NCI-H146 treated with DMSO at 0.1 percent for 48 hours (cell line): ENCODE measurements around the gene KSR2.
"Not testable (repeated sequence)": the region's sequence is repeated elsewhere in the genome, so short reads cannot be mapped to it uniquely, and the experiment has no call there.

Experiments used
- DNase-seq: peaks from one replicate; lab custom pipeline; 2025; ENCODE audit not compliant: unreplicated experiment; lab: John Stamatoyannopoulos, UW

KSR2 gene

DNA sequence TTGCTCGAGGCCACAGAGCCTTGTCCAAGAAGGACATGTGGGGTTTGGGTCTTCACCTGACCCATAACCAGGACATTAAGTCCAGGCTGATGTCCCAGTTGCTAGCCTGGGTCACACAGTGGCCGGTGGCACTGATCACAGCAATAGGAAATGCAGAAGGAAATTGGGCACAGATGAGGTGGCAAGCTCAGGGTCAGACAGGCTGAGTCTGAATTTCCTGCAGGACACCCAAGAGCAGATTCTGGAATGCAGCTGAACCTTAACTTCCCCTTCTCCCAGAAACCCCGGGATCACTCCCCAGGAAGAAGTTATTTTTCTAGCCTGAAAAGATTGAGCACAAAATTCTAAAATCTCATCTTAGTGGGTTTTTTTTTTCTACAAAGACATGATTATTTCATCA is 199.9 kb downstream of the KSR2 start:
- no peak for DNase-seq

DNA sequence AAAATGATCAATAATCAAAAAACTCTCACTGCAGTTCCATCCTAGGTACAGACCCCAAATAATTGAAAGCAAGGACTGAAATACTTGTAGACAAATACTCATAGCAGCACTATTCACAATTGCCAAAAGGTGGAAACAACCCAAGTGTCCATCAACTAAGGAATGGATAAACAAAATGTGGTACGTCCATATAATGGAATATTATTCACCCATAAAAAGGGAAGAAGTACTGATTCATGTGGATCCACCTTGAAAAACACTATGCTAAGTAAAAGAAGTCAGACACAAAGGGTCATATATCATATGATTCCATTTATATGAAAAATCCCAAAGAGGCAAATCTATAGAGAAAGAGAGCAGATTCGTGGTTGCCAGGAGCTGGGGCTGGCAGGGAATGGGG is 202.8 kb downstream of the KSR2 start:
- DNase-seq: no peak

DNA sequence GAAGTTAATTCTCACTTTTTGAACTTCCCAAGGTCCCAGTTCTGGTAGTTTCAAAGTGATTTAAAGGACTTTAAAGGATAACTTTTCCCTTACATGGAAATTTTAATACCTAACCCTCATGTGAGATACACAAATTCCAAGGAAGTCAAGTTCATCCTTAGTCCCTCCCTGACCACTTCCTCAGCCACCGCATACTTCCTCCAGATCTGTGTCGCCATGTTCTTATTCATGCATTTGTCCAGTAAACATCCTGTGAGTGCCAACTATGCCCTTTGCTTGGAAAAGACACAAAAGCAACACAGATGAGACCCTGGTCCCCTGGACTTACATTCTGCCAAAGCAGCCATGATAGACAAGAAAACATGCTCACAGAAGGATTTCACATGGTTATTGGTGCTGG is 206.6 kb downstream of the KSR2 start:
- no peak for DNase-seq

DNA sequence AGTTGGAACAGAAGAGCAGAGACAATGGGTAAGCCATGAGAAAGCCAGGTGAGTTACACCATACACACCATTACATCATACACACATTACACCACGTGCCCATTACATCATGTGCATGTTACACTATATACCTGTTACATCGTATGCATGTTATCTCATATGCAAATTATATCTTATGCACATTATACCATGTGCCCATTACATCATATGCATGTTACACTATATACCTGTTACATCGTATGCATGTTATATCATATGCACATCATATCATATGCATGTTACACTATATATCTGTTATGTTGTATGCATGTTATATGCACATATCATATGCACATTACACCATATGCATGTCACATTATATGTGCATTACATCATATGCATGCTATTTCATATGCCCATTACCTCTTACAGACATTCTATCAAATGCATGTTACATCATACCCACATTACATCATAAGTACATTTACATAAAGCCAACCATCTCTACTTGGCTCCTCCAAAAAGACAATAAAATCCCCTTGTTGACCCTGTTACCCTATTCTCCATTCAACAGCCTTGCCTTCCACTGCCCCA is 207.2 kb downstream of the KSR2 start:
- no peak for DNase-seq

DNA sequence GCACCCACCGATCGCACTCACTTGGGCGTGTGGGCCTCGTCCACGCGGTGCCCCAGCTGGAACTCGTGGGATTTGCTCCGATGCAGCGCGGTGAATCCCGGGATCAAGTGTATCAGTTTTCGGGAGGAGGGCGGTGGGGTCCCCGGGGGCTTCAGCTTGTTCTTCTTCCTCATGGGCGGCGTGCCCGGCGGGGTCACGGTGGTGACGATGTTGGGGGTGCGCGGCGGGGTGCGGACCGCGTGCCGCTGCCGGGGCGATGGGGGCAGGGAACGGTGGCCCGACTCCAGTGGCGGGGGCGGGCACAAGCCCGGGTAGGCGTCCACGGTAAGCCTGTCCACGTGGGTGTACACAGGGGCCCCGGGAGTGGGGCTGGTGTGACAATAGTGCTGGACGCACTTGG is 207.8 kb downstream of the KSR2 start:
- no peak for DNase-seq

DNA sequence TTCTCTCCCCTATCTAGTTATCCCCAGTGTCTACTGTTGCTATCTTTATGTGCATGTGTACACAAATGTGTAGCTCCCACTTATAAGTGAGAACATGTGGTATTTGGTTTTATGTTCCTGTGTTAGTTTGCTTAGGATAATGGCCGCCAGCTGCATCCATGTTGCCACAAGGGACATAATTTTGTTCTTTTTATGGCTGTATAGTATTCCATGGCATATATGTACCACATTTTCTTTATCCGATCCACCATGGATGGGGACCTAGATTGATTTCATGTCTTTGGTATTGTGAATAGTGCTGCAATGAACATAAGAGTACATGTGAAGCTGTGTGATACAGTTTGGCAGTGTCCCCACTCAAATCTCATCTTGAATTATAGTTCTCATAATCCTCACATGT is 218.1 kb downstream of the KSR2 start:
- DNase-seq: no peak

DNA sequence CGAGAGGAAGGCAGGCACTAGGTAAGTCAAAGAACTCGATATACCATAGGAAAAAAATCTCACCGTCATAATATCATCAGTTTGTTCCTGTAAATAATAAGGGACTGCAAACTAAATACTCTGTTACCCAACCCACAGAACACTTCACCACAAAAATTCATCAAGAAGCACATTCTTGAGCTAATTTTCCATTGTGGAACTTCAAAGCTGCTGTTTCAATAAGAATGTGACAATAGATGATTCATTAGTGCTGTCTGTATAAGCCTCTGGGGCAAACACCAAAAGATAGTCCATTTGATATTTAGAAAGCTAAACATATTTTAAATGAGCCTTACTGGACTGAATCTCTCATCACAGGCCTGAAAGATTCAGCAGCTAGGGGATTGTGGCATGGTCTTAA is 219.4 kb downstream of the KSR2 start:
- DNase-seq: no peak

DNA sequence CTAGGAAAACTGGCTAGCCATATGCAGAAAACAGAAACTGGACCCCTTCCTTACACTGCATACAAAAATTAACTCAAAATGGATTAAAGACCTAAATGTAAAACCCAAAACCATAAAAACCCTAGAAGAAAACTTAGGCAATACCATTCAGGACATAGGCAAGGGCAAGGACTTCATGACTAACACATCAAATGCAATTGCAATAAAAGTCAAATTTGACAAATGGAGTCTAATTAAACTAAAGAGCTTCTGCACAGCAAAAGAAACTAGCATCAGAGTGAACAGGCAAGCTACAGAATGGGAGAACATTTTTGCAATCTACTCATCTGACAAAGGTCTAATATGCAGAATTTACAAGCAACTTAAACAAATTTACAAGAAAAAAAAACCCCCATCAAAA is 222.4 kb downstream of the KSR2 start:
- DNase-seq: not testable (repeated sequence)

DNA sequence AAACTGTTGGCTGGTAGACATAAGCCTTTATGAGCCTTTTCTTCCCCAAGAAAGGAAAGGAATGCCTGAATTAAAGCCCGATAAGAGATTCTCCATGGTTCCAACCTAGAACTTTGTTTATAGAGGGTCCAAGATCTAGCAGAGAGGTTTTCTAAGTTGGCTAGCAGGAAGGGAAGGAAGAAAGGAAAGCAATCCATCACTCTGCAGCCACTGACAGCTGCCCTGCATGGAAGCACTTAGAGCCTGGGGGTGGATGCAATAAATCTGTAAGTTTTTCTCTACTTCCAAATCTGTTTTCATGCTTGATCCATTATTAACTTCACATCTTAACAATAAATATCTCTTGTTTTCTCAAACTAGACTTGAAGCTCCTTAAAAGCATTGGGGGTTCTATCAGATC is 224.4 kb downstream of the KSR2 start:
- DNase-seq: no peak

DNA sequence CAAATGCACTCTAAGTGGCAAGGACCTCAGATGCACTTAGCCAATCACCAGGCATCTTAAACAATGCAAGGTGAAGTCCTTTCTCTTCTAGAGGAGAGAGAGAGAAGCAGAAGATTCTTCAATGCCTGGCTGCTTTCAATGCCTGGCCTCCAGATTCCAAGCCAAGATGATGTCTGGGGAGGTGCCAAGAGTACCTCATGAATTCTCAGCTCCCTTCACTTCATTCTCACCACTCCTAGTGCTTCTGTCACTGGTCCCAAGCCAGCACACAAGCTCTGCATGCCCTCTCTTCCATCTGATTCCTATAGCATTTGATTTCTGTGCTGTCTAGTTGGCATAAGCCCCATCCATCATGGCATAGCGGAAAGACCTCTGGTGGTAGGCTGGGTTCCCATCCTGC is 225.0 kb downstream of the KSR2 start:
- DNase-seq: no peak

DNA sequence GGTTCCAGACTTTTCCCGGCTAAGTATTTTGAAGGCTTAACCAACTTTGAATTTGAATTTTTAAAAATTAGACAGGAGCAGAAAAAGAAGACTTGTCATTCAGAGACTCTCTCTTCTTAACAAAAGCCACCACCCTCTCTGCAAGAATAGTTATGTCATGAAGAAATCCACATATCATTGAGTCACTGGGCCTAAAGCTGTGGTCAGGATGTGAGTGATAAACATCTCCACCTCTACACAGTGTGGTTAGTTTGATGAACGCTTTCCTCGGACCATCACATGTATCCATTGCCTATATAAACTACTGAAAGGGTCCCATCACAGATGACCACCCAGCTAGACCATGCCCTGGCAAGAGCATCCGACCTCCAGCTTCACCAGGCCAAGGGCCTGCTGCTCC is 226.1 kb downstream of the KSR2 start:
- no peak for DNase-seq

DNA sequence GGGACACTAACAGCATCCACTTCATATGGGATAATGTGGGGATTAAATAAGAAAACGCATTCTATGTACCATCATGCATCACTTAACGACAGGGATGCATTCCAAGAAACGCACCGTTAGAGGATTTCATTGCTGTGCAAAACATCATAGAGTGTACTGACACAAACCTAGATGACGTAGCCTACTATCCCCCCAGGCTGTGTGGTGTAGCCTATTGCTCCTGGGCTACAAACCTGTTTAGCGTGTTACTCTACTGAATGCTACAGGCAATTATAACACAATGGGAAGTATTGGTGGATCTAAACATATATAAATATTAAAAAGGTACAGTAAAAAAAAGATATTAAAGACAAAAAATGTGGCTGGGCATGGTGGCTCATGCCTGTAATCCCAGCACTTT is 230.6 kb downstream of the KSR2 start:
- DNase-seq: no peak

DNA sequence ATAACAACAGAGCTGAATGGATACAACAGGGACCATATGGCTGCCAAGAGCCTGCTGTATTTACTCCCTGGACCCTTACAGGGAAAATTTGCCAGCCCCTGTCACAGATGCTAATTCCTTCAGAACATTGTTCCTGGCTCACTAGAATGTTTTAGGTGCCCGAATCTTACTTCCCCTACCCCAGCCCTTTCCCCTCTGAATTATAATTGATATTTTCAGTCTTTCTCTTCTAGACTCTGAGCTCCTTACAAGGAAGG is 235.3 kb downstream of the KSR2 start:
- DNase-seq: no peak

DNA sequence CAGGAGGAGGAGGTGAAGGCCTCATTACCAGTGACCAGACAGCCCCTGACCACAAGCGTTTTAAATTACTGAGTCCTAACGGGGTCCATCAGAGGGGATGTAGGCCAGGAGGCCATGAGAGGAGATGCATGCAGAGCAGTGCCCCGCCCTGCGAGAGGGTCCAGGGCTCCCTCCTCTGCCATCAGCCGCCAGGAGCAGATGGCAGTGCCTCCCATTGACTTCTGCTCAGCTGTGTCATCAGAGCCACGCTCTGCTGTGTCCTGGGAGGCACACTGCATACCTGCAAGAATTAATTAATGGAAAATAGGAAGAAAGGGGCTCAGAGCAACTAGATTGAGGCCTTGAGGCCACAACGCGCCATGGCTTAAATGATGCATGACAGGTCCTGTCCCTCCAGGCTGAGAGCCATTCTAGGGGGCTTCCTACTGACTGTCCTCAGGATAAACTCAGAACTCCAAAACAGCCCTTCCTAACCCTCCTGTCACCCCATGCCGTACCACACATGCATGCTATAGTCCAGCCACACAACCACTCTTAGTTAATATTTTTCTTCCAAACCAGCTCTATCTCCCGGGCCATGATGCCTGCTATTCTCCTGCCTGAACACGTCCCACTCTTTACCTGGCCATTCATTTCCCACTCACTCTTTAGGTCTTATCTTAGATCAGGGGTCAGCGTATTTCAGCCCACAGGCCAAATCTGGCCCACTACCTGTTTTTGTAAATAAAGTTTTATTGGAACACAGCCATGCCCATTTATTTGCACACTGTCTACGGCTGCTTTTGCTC is 235.8 kb downstream of the KSR2 start:
- no peak for DNase-seq

DNA sequence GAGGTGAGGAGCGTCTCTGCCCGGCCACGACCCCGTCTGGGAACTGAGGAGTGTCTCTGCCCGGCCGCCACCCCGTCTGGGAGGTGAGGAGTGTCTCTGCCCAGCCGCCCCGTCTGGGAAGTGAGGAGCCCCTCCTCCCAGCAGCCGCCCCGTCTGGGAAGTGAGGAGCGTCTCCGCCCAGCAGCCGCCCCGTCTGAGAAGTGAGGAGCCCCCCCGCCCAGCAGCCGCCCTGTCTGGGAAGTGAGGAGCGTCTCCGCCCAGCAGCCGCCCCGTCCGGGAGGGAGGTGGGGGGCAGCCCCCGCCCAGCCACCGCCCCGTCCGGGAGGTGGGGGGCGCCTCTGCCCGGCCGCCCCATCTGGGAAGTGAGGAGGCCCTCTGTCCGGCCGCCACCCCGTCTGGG is 237.7 kb downstream of the KSR2 start:
- not testable (repeated sequence) for DNase-seq

DNA sequence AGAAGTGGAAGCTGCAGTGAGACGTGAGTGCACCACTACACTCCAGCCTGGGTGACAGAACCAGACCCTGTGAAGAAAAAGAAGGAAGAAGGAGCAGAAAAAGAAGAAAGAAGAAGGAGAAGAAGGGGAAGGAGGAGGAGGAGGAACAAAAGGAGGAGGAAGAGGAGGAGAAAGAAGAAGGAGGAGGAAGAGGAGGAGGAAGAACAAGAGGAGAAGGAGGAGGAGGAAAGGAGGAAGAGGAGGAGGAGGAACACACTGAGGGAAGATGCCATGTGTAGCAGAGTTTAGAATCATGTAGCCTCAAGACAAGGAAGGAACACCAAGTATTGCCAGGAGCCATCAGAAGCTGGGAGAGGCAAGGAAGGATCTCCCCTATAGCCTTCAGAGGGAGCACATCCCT is 241.5 kb downstream of the KSR2 start:
- no peak for DNase-seq

DNA sequence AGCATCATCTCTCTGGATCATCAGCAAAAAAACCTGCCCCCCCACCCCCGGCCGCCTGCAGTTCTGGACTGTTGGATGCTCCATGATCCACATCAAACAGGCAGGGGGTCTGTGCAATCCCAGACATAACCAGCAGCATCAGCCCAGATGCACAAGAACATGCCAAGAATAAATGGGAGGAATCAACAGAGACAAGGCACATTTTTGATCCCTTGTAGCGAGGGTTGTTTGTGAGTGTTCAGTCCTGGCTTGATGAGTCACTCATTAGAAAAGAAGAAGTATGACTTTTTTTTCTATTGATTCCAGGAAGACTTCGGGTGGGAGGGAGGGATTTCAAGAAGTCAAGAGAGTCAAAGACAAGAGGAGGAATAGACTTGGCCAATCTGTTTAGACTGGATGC is 244.2 kb downstream of the KSR2 start:
- DNase-seq: no peak

DNA sequence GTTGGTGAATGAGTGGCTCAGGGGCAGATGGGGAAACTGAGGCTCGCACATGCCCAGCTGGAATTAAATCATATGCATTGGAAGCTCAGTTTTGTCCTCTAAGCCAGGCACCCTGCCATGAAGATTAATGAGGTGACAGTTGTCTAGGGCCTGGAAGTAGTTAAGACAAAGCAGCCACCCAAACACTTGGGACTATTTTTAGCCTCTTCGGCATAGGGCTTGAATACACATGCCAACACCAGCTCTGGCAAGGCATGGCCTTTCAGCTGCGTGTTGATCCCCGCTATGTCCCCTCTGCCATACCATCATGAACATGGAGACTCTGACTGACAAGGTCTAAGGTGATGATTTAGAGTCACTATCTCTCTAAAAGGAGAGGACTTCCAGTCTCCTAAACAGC is 250.2 kb downstream of the KSR2 start:
- DNase-seq: no peak

DNA sequence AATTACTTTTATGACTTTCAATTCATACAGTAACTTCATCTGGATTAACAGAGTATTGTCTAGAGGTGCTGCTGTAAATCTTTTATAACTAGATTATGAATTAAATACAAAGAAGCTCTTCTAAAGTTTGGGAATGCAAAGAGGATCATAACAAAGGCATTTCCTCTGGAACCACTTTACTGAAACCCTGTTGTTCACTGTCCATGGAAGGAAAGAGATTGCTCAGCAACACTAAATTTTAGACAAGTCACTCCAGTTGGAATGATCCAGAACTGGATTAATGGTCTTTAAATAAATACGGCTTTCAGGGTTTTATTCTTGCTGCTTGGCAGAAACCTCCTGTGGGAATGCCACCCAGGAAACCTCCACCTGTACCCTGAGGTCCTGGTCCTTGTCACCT is 250.6 kb downstream of the KSR2 start:
- DNase-seq: no peak

DNA sequence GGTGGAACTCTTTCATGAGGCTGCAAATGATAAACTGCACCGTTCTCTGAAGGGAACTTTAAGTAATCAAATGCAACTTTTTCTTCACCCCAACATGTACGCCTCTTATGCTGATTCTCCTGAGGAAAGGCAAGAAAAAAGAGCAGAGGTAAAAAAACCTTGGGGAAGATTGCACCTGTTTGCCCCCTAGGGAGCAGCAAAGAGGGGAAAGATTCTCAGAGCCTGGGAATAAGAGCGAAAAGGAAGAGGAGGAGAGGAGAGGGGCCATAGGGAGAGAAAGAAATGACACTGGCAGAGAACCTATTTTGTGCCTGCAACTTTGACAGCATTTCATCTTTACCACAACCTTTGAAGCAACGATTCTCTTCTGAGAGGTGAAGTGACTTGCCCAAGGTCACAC is 254.6 kb downstream of the KSR2 start:
- DNase-seq: no peak

DNA sequence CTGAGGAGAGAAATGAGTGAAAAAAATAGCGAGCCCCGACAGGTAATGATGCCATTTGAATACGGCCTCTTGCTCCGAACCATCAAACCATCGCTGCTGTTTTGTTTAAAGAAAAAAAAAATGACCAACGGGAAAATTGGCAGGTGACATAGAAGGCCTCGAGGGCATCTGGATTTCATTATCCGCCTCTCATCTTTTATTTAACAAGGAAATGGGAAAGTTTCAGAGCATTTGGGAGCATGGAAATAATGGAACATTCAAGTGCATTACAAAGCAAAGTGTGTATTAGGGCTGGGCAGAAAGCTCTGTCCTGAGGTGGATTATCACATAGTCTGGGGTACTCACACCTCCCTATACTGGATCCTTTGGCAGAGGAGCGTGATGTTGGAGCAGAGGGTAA is 258.7 kb downstream of the KSR2 start:
- DNase-seq: no peak

DNA sequence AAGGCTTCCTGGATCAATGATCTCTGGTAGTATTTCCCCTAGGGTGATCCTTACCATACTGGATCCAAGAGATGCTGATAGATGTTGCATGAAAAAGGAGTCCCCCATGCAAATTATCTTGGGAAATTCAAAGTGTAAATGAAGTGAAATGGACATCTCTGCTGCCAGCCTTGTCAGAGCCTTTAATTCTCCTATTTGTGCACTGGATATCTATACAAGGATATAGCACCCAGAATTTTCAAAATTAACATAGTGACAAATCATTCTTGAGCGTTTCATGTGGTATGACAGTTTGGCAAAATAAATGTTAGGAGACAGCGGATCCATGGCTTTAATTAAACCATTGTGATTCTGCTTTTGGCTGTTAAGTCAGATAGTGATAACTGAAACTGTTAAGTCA is 260.9 kb downstream of the KSR2 start:
- DNase-seq: no peak

DNA sequence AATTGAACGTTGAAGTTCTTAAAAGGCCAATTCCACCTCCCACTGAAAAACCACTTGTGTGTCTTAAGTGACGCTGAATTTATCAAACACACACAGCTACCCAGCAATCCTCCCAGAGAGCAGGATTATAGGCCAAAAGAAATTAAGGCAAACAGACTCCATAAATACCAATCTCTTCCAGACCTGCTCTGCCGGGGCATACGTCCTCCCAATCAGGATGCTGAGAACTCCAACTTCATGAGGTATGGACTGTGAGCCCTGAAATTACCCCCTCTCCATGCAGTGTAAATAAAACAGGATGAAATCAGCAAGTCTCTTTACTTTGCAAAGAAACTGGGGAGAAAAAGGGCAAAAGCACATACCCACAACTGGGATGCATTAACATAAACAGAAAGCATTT is 265.2 kb downstream of the KSR2 start:
- DNase-seq: no peak
